ENCODE results near the gene ACAD11. TPM values are rescaled to one million over a fixed set of nuclear protein-coding genes. Genes with fewer than 3 reads are reported as not detected.

ACAD11 gene
- total RNA-seq, 1 donor from 2014 or later, result 19.1 TPM

GRCh38 chr3:132638706-132639105 is 20.9 kb downstream of the ACAD11 start:
- H3K36me3 ChIP-seq, result peaks cover 39% of the 10 kb centered on the region
- intact Hi-C loops (cut with DNase I), result no loop called here

DNA sequence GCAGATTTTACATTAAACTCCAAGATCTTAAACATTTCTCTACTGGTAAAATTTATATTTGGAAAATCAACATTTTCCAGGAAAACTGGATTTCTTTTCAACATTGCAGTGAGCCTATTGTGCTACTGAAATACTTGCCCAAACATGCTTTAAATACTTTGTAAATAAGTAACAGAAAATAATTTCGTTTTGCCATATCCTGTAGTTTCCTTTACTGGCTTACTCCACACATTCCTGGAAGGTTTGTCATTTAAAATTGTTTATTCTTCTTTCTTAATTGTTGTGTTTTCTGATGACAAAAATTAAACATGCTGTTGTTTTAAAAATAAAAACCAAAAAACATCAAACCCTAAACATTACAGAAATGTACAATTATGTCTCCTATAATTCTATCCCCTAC is 22.0 kb downstream of the ACAD11 start:
- Histone ChIP-seq H3K9me3 (no peaks in the 10 kb centered on the region), H3K27ac (no peak overlapping the region), H3K36me3 (peaks cover 39% of the 10 kb centered on the region), H3K4me1 (no peaks in the 10 kb centered on the region), H3K4me3 (no peak overlapping the region), H3K27me3 (no peaks in the 10 kb centered on the region)
- DNase-seq (no peak), ATAC-seq (no peak)
- intact Hi-C loops (cut with DNase I), result no loop called here
- no peak for TF ChIP-seq CTCF (IDR thresholded peaks at IDR 0.05)

More at GRCh38 chr3:132638706-132639105, 20.9 kb downstream of the ACAD11 start:
- ATAC-seq (no peak), DNase-seq (no peak)
- no peak overlapping the region for H3K4me3 ChIP-seq
- H3K27ac ChIP-seq, result no peak overlapping the region
- no peaks in the 10 kb centered on the region for H3K27me3 ChIP-seq
- no peak for TF ChIP-seq CTCF (IDR thresholded peaks at IDR 0.05)
- H3K4me1 ChIP-seq, result no peaks in the 10 kb centered on the region
- H3K9me3 ChIP-seq, result no peaks in the 10 kb centered on the region

- Histone ChIP-seq H3K27ac (no peak overlapping the region), H3K9me3 (no peaks in the 10 kb centered on the region), H3K4me1 (no peaks in the 10 kb centered on the region), H3K36me3 (peaks cover 35% of the 10 kb centered on the region), H3K4me3 (no peak overlapping the region), H3K27me3 (no peaks in the 10 kb centered on the region)
- intact Hi-C loops (cut with DNase I), result no loop called here
- TF ChIP-seq CTCF (IDR thresholded peaks at IDR 0.05), result no peak
- no peak for DNase-seq
- no peak for ATAC-seq
These were observed 24.6 kb downstream of the ACAD11 start for GRCh38 chr3:132635052-132635451.

DNA sequence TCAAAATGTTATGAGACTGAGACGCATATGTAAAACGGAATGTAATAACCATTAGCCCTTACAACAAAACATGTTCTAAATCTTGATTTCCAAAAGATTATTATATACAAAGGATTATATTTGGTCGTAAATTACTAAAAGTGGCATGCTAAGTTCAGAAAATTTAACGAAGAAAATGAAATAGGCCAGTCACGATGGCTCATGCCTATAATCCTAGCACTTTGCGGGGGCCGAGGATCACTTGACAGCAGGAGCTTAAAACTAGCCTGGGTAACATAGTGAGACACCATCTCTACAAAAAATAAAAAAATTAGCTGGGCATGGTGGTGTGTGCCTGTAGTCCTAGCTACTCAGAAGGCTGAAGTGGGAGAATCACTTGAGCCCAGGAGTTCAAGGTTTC is 29.0 kb downstream of the ACAD11 start:
- H3K4me3 ChIP-seq, result no peak overlapping the region
- no peaks in the 10 kb centered on the region for H3K9me3 ChIP-seq
- H3K36me3 ChIP-seq, result peaks cover 14% of the 10 kb centered on the region
- H3K4me1 ChIP-seq, result no peaks in the 10 kb centered on the region
- ATAC-seq (no peak), DNase-seq (no peak)
- TF ChIP-seq CTCF (IDR thresholded peaks at IDR 0.05), result no peak
- no peak overlapping the region for H3K27ac ChIP-seq
- no peaks in the 10 kb centered on the region for H3K27me3 ChIP-seq
- intact Hi-C loops (cut with DNase I), result no loop called here

GRCh38 chr3:132629928-132630327 is 29.7 kb downstream of the ACAD11 start:
- Histone ChIP-seq H3K27me3 (no peaks in the 10 kb centered on the region), H3K36me3 (peaks cover 14% of the 10 kb centered on the region), H3K27ac (no peak overlapping the region), H3K4me3 (no peak overlapping the region), H3K4me1 (no peaks in the 10 kb centered on the region), H3K9me3 (no peaks in the 10 kb centered on the region)
- DNase-seq (no peak), ATAC-seq (no peak)
- intact Hi-C loops (cut with DNase I), result no loop called here
- no peak for TF ChIP-seq CTCF (IDR thresholded peaks at IDR 0.05)

- no peak for TF ChIP-seq CTCF (IDR thresholded peaks at IDR 0.05)
- Histone ChIP-seq H3K4me1 (no peaks in the 10 kb centered on the region), H3K27ac (no peak overlapping the region), H3K9me3 (no peaks in the 10 kb centered on the region), H3K27me3 (no peaks in the 10 kb centered on the region), H3K36me3 (peaks cover 14% of the 10 kb centered on the region), H3K4me3 (no peak overlapping the region)
- DNase-seq (no peak), ATAC-seq (no peak)
- intact Hi-C loops (cut with DNase I), result no loop called here
These were observed 31.5 kb downstream of the ACAD11 start for GRCh38 chr3:132628157-132628556.
